HAP-1 (cell line): ENCODE measurements around the gene ZNF324.
A peak's percentile ranks its signal among the peaks of the same experiment; 100 is the strongest.
"Not testable (repeated sequence)": the region's sequence is repeated elsewhere in the genome, so short reads cannot be mapped to it uniquely, and the experiment has no call there.

Source experiments
- DNase-seq, 2 experiments: peaks; one replicate each; pipeline ENCODE4 v3.0.0-alpha.2; 2016 to 2020; ENCODE audit warnings: low spot score in 2 of 2
- H3K27me3 ChIP-seq: fragments of 250-450 bp; sonication (Bioruptor Pico); 2 replicates; pipeline ENCODE4 v1.5.1; 2020; ENCODE audit warnings: low read depth, mild to moderate bottlenecking, moderate library complexity
- H3K36me3 ChIP-seq: fragments of 250-450 bp; sonication (Bioruptor Pico); replicated peaks from 2 replicates; pipeline ENCODE4 v1.5.1; 2020; ENCODE audit warnings: mild to moderate bottlenecking
- H3K4me1 ChIP-seq: fragments of 250-450 bp; sonication (Bioruptor Pico); 2 replicates; pipeline ENCODE4 v1.5.1; 2020; ENCODE audit warnings: mild to moderate bottlenecking
- H3K4me3 ChIP-seq: fragments of 250-450 bp; sonication (Bioruptor Pico); 2 replicates; pipeline ENCODE4 v1.5.1; 2020; ENCODE audit warnings: mild to moderate bottlenecking, moderate library complexity
- H3K9me3 ChIP-seq: fragments of 250-450 bp; sonication (Bioruptor Pico); 2 replicates; pipeline ENCODE4 v1.5.1; 2020; ENCODE audit warnings: mild to moderate bottlenecking, moderate library complexity
- in situ Hi-C: fragments of 300-500 bp; cut with MboI; formaldehyde crosslinking; loops from 3 replicates; pipeline ENCODE4 v1.14.3; 2020; ENCODE audit warnings: low sequenced_read_pairs, inconsistent platforms, mixed read lengths

The ZNF324 gene

GRCh38 chr19:58466760-58467589 lies at the start of gene ZNF324:
Gene ZNF324 (plus strand): TSS chr19:58467080. CDS start chr19:58469186, 2,106 bp downstream.
- Histone ChIP-seq H3K4me1 (peaks cover 10% of the 10 kb centered on the region), H3K4me3 (peak within 1 kb of the TSS; percentile 78), H3K9me3 (no peaks in the 10 kb centered on the region), H3K27me3 (no peaks in the 10 kb centered on the region), H3K36me3 (peaks cover 5% of the 10 kb centered on the region)
- peak; percentile 95 to 99 for DNase-seq
- in situ Hi-C loops = no loop called here

DNA sequence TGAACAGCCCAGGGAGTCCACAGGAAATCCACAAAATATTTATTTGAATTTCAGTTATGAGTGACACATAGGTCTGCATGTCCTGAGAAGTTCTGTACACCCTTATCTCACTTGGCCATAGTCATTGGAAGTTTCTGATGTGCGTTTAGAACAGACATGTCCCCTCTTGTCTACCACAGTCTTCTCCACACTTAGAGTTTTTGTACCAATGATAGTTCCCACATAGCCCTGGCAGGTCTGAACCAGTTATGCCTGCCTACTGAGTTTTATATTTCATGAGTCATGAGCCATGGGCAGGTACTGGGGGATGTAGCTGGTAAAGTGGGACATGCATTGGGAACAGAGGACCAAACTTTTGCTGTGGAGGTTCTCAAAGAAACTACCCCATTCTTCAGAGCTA lies 38.3 kb upstream of the ZNF324 start:
- Histone ChIP-seq H3K36me3 (no peaks in the 10 kb centered on the region), H3K4me3 (no peak overlapping the region), H3K27me3 (no peaks in the 10 kb centered on the region), H3K9me3 (peaks cover 8% of the 10 kb centered on the region), H3K4me1 (no peaks in the 10 kb centered on the region)
- in situ Hi-C loops = no loop called here
- DNase-seq = no peak

- Histone ChIP-seq H3K9me3 (peaks cover 12% of the 10 kb centered on the region), H3K27me3 (no peaks in the 10 kb centered on the region), H3K4me3 (no peak overlapping the region), H3K36me3 (no peaks in the 10 kb centered on the region), H3K4me1 (no peaks in the 10 kb centered on the region)
- in situ Hi-C loops = no loop called here
- DNase-seq = no peak
These were observed 37.1 kb upstream of the ZNF324 start for GRCh38 chr19:58429745-58430144.

DNA sequence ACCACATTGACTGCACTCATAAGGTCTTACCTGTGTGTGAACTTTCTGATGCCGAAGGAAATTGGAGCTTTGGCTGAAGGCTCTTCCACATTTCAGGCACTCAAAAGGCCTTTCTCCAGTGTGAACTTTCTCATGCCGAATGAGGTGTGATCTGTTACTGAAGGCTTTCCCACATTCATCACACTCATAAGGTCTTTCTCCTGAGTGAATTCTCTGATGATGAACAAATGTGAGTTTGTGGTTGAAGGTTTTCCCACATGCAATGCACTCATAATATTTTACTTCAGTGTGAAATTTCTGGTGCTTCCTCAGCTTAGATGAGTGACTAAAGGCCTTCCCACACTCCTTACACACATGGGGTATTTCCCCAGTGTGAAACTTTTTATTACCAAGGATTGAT lies 32.7 kb upstream of the ZNF324 start:
- Histone ChIP-seq H3K27me3 (no peaks in the 10 kb centered on the region), H3K9me3 (peaks cover 12% of the 10 kb centered on the region), H3K4me3 (no peak overlapping the region), H3K36me3 (no peaks in the 10 kb centered on the region), H3K4me1 (no peaks in the 10 kb centered on the region)
- in situ Hi-C loops = no loop called here
- DNase-seq = no peak

- Histone ChIP-seq H3K4me3 (no peak within 1 kb of the TSS), H3K27me3 (no peaks in the 10 kb centered on the region), H3K9me3 (peaks cover 2% of the 10 kb centered on the region; the same call in 1 of the 2 replicates), H3K4me1 (no peaks in the 10 kb centered on the region), H3K36me3 (no peaks in the 10 kb centered on the region)
- in situ Hi-C loops = no loop called here
- no peak for DNase-seq
These were observed 27.0 kb upstream of the ZNF324 start, which contains the start of gene ZNF132 for GRCh38 chr19:58439576-58440554. Gene ZNF132 (minus strand): TSS chr19:58440153. CDS start chr19:58439821, 332 bp downstream.

DNA sequence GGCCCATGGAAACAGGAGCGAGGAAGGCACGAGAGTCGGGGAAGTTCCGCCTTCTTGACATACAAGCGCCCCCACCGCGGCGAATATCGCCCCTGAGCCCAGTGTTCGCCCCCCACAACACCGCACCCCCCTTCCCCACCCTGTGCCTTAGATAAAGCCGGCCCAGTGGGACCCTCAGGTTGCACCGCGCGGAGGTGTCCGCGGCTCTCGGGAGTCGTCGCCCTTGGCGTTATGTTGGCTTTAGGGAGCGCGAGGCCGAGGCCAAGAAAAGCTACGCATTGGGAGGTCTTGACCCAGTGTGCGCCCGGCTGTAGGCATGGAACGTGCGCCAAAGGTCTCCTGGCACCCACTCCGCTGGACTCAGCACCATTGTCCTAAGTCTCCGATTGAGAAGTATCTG lies 26.3 kb upstream of the ZNF324 start:
- no peak overlapping the region for H3K4me3 ChIP-seq
- no peak for DNase-seq
- H3K27me3 ChIP-seq = no peaks in the 10 kb centered on the region
- in situ Hi-C loops = no loop called here
- peaks cover 2% of the 10 kb centered on the region; the same call in 1 of the 2 replicates for H3K9me3 ChIP-seq
- H3K4me1 ChIP-seq = no peaks in the 10 kb centered on the region
- H3K36me3 ChIP-seq = no peaks in the 10 kb centered on the region

DNA sequence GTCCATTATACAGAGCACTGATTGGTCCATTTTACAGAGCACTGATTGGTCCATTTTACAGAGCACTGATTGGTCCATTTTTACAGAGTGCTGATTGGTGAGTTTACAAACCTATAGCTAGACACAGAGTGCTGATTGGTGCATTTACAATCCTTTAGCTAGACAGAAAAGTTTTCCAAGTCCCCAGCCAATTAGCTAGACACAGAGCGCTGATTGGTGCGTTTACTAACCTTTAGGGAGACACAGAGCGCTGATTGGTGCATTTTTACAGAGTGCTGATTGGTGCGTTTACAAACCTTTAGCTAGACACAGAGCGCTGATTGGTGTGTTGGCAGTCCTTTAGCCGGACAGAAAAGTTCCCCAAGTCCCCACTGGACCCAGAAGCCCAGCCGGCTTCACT lies 23.9 kb upstream of the ZNF324 start:
- in situ Hi-C loops, DNase-seq: not testable (repeated sequence)

DNA sequence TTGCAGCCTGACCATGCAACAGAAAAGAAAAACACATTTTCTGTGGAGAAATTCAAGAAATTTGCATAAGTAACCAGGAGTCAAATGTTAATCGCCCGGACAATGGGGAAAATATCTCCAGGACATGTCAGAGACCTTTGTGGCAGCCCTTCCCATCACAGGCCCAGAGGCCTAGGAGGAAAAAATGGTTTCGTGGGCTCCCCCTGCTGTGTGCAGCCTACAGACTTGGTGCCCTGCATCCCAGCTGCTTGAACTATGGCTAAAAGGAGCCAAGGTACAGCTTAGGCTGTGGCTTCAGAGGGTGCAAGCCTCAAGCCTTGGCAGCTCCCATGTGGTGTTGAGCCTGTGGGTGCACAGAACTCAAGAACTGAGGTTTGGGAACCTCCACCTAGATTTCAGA lies 18.0 kb upstream of the ZNF324 start:
- DNase-seq, H3K4me1 ChIP-seq, in situ Hi-C loops, H3K27me3 ChIP-seq, H3K4me3 ChIP-seq, H3K36me3 ChIP-seq: not testable (repeated sequence)
- H3K9me3 ChIP-seq = peaks cover 16% of the 10 kb centered on the region

More for the DNA sequence above, 23.9 kb upstream of the ZNF324 start:
- not testable (repeated sequence) for H3K27me3 ChIP-seq, H3K4me1 ChIP-seq, H3K9me3 ChIP-seq, H3K36me3 ChIP-seq, H3K4me3 ChIP-seq

DNA sequence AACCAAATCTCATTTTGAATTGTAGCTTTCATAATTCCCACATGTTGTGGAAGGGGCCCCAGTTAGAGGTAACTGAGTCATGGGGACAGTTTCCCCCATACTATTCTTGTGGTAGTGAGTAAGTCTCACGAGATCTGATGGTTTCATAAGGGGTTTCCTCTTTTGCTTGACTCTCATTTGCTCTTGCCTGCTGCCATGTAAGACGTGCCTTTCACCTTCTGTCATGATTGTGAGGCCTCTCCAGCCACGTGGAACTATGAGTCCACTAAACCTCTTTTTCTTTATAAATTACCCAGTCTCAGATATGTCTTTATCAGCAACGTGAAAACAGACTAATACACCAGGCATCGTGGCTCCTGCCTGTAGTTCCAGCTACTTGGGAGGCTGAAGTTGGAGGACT lies 16.9 kb upstream of the ZNF324 start:
- H3K4me1 ChIP-seq, H3K4me3 ChIP-seq, DNase-seq, H3K27me3 ChIP-seq, H3K36me3 ChIP-seq, in situ Hi-C loops: not testable (repeated sequence)
- peaks cover 16% of the 10 kb centered on the region for H3K9me3 ChIP-seq

- Histone ChIP-seq H3K27me3 (no peaks in the 10 kb centered on the region), H3K4me1 (peaks cover 3% of the 10 kb centered on the region; the same call in 1 of the 2 replicates), H3K9me3 (peaks cover 16% of the 10 kb centered on the region), H3K4me3 (peak overlapping the region; percentile 81), H3K36me3 (no peaks in the 10 kb centered on the region; the same call in 1 of the 2 replicates)
- in situ Hi-C loops = no loop called here
- DNase-seq = no peak
These were observed 16.0 kb upstream of the ZNF324 start for GRCh38 chr19:58450856-58451357.

- Histone ChIP-seq H3K27me3 (no peaks in the 10 kb centered on the region), H3K9me3 (peaks cover 16% of the 10 kb centered on the region), H3K4me1 (peaks cover 3% of the 10 kb centered on the region; the same call in 1 of the 2 replicates), H3K36me3 (peaks cover 3% of the 10 kb centered on the region; the same call in 1 of the 2 replicates), H3K4me3 (peak within 1 kb of the TSS; percentile 81)
- DNase-seq = peak; percentile 96 to 98
- in situ Hi-C loops = no loop called here
These were observed 15.3 kb upstream of the ZNF324 start, which contains the start of gene ZNF324B for GRCh38 chr19:58451358-58452101. Gene ZNF324B (plus strand): TSS chr19:58451622. CDS start chr19:58453702, 2,080 bp downstream.

GRCh38 chr19:58453743-58454142 lies 13.1 kb upstream of the ZNF324 start:
- Histone ChIP-seq H3K4me3 (no peak overlapping the region), H3K36me3 (peaks cover 3% of the 10 kb centered on the region; the same call in 1 of the 2 replicates)

GRCh38 chr19:58455306-58455705 lies 11.6 kb upstream of the ZNF324 start:
- Histone ChIP-seq H3K36me3 (peaks cover 6% of the 10 kb centered on the region; the same call in 1 of the 2 replicates), H3K4me3 (no peak overlapping the region)
- DNase-seq = no peak

More at GRCh38 chr19:58453743-58454142, 13.1 kb upstream of the ZNF324 start:
- peaks cover 3% of the 10 kb centered on the region; the same call in 1 of the 2 replicates for H3K4me1 ChIP-seq
- in situ Hi-C loops = no loop called here
- no peaks in the 10 kb centered on the region for H3K27me3 ChIP-seq
- H3K9me3 ChIP-seq = peaks cover 3% of the 10 kb centered on the region
- DNase-seq = no peak

More at GRCh38 chr19:58455306-58455705, 11.6 kb upstream of the ZNF324 start:
- in situ Hi-C loops = no loop called here
- no peaks in the 10 kb centered on the region for H3K27me3 ChIP-seq
- H3K4me1 ChIP-seq = peaks cover 3% of the 10 kb centered on the region; the same call in 1 of the 2 replicates
- H3K9me3 ChIP-seq = no peaks in the 10 kb centered on the region; the same call in 1 of the 2 replicates
